Neutrophil (primary cell): ENCODE measurements around the gene USP43.

Experiments
- H3K27ac ChIP-seq: fragments of 200-600 bp; sonication (generic); 2 replicates; pipeline ENCODE4 v1.5.1; 2016; ENCODE audit warnings: mild to moderate bottlenecking, moderate library complexity
- H3K27me3 ChIP-seq: fragments of 200-600 bp; sonication (generic); 2 replicates; pipeline ENCODE4 v1.6.0; 2016; ENCODE audit warnings: mild to moderate bottlenecking
- H3K36me3 ChIP-seq: fragments of 200-600 bp; sonication (generic); 2 replicates; pipeline ENCODE4 v1.5.1; 2017
- H3K4me1 ChIP-seq, 2 experiments: fragments of 200-600 bp in 1 of 2; sonication (generic) in 1 of 2; 1 replicate in 1 of 2; 2 replicates in 1 of 2; pipeline versions ENCODE4 v1.5.1 to v1.6.1; 2013 to 2016; ENCODE audit warnings: low read depth in 1 of 2, low read length in 1 of 2, mild to moderate bottlenecking in 1 of 2, moderate library complexity in 1 of 2; ENCODE audit not compliant: control insufficient read depth in 1 of 2, insufficient read depth in 1 of 2
- H3K4me3 ChIP-seq, 2 experiments: fragments of 200-600 bp in 1 of 2; sonication (generic) in 1 of 2; 1 replicate in 1 of 2; 2 replicates in 1 of 2; pipeline ENCODE4 v1.5.1; 2013 to 2016; ENCODE audit warnings: low read depth in 1 of 2, low read length in 1 of 2, mild to moderate bottlenecking in 1 of 2, moderate library complexity in 1 of 2
- H3K9me3 ChIP-seq: fragments of 200-600 bp; sonication (generic); 2 replicates; pipeline ENCODE4 v1.5.1; 2016
- CTCF ChIP-seq: fragments of 200-600 bp; sonication (generic); IDR thresholded peaks from 2 replicates; pipeline ENCODE4 v1.5.1; 2016; ENCODE audit warnings: antibody characterized with exemption

USP43 gene

GRCh38 chr17:9612006-9612405 is 33.3 kb upstream of the USP43 start:
- no peak overlapping the region for H3K27ac ChIP-seq
- no peaks in the 10 kb centered on the region for H3K4me1 ChIP-seq
- TF ChIP-seq CTCF: no peak
- H3K27me3 ChIP-seq: peaks cover 17% of the 10 kb centered on the region
- no peaks in the 10 kb centered on the region for H3K9me3 ChIP-seq
- H3K36me3 ChIP-seq: no peaks in the 10 kb centered on the region
- H3K4me3 ChIP-seq: no peak overlapping the region

- no peak overlapping the region for H3K27ac ChIP-seq
These were observed 29.8 kb upstream of the USP43 start for GRCh38 chr17:9615486-9615885.

GRCh38 chr17:9622961-9623360 is 22.4 kb upstream of the USP43 start:
- no peaks in the 10 kb centered on the region for H3K4me1 ChIP-seq
- H3K36me3 ChIP-seq: no peaks in the 10 kb centered on the region
- H3K27ac ChIP-seq: no peak overlapping the region
- TF ChIP-seq CTCF: no peak
- no peak overlapping the region for H3K4me3 ChIP-seq
- peaks cover 3% of the 10 kb centered on the region for H3K27me3 ChIP-seq
- no peaks in the 10 kb centered on the region for H3K9me3 ChIP-seq

More at GRCh38 chr17:9615486-9615885, 29.8 kb upstream of the USP43 start:
- Histone ChIP-seq H3K9me3 (no peaks in the 10 kb centered on the region), H3K27me3 (peaks cover 17% of the 10 kb centered on the region), H3K36me3 (no peaks in the 10 kb centered on the region), H3K4me3 (no peak overlapping the region), H3K4me1 (no peaks in the 10 kb centered on the region)
- no peak for TF ChIP-seq CTCF

- no peaks in the 10 kb centered on the region for H3K4me1 ChIP-seq
- no peak for TF ChIP-seq CTCF
- peaks cover 3% of the 10 kb centered on the region for H3K27me3 ChIP-seq
- H3K9me3 ChIP-seq: no peaks in the 10 kb centered on the region
- H3K27ac ChIP-seq: no peak overlapping the region
- no peaks in the 10 kb centered on the region for H3K36me3 ChIP-seq
- H3K4me3 ChIP-seq: no peak overlapping the region
These were observed 16.8 kb upstream of the USP43 start for GRCh38 chr17:9628509-9628908.

- no peak overlapping the region for H3K4me3 ChIP-seq
- no peak for TF ChIP-seq CTCF
- no peaks in the 10 kb centered on the region for H3K36me3 ChIP-seq
- H3K4me1 ChIP-seq: no peaks in the 10 kb centered on the region
- no peaks in the 10 kb centered on the region for H3K9me3 ChIP-seq
- H3K27me3 ChIP-seq: peaks cover 9% of the 10 kb centered on the region
- H3K27ac ChIP-seq: no peak overlapping the region
These were observed 12.6 kb upstream of the USP43 start for GRCh38 chr17:9632741-9633140.

GRCh38 chr17:9635340-9635739 is 10.0 kb upstream of the USP43 start:
- Histone ChIP-seq H3K27me3 (peaks cover 9% of the 10 kb centered on the region), H3K36me3 (no peaks in the 10 kb centered on the region), H3K4me3 (no peak overlapping the region), H3K4me1 (no peaks in the 10 kb centered on the region), H3K9me3 (no peaks in the 10 kb centered on the region), H3K27ac (no peak overlapping the region)
- TF ChIP-seq CTCF: no peak
